HG02981 (cell line): ENCODE data around the gene ZNF668.
"Not testable (repeated sequence)": the region's sequence is repeated elsewhere in the genome, so short reads cannot be mapped to it uniquely, and the experiment has no call there.

Source experiments
- ATAC-seq: cut with Tn5 transposase; IDR thresholded peaks from one replicate; pipeline ENCODE4 v1.9.1; 2021; ENCODE audit warnings: mild to moderate bottlenecking, moderate library complexity; ENCODE audit not compliant: unreplicated experiment

The ZNF668 gene

DNA sequence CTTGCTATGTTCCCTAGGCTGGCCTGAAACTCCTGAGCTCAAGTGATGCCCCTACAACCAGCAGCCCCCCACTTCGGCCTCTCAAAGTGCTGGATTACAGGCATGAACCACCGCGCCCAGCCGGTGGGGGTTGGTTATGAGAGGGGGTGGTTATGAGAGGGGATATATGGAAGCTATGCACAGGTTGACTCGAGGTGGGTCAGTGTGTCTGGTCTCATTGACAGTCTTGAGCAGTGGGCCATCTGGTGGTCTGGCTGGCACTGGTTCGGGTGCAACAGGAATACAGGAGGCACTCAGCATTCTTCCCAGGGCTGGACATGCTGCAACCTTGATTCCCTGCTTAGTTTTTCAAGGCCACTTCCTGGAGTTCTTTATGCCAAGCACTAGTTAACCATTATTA, 58.0 kb downstream of the ZNF668 start:
- no peak for ATAC-seq

DNA sequence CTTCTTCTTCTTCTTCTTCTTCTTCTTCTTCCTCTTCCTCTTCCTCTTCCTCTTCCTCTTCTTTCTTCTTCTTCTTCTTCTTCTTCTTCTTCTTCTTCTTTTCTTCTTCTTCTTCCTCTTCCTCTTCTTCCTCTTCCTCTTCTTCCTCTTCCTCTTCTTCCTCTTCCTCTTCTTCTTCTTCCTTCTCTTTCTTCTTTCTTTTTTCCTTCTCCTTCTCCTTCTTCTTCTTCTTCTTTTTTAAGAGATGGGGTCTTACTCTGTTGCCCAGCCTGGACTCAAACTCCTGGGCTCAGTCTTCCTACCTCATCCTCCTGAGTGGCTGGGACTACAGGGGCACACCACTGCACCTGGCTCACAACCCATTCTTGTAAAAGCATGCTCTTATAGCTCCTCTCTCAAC, 60.7 kb downstream of the ZNF668 start:
- ATAC-seq, result not testable (repeated sequence)

DNA sequence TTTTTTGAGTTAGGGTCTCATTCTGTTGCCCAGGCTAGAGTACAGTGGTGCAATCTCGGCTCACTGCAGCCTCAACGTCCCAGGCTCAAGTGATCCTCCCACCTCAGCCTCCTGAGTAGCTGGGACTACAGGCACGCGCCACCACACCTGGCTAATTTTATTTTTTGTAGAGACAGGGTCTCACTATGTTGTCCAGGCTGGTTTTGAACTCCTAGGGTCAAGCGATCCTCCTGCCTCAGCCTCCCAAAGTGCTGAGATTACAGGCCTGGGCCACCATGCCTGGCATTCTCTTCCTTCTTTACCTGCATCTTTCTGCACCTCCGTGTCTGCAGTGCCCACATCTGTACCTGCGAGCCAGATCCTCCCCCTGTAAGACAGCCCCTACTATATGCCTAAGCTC, 62.2 kb downstream of the ZNF668 start:
- ATAC-seq, result not testable (repeated sequence)
